ENCODE measurements around the gene GRM7. TPM values are rescaled to one million over a fixed set of nuclear protein-coding genes. Genes with fewer than 3 reads are reported as not detected.

Gene GRM7
- polyA plus RNA-seq, 1 donor from 2014 or later, result 23.8 TPM

GRCh38 chr3:7574435-7574834 lies 713.5 kb downstream of the GRM7 start:
- Histone ChIP-seq H3K27ac (ENCODE audit: low read length) (no peak overlapping the region), H3K9me3 (ENCODE audit: low read length) (no peaks in the 10 kb centered on the region), H3K27me3 (ENCODE audit: insufficient read depth, low read depth, low read length) (no peaks in the 10 kb centered on the region), H3K9me2 (ENCODE audit: insufficient read depth, low read length) (no peaks in the 10 kb centered on the region), H3K79me2 (replicated peaks; ENCODE audit: insufficient read depth, low read length) (no peaks in the 10 kb centered on the region), H2AFZ (ENCODE audit: low read depth, low read length) (no peak overlapping the region), H3K4me2 (ENCODE audit: low read length) (no peak overlapping the region), H3K9ac (ENCODE audit: low read length) (no peak overlapping the region), H3K4me3 (ENCODE audit: low read length) (no peak overlapping the region), H3K36me3 (ENCODE audit: insufficient read depth, low read length) (no peaks in the 10 kb centered on the region), H4K20me1 (ENCODE audit: insufficient read depth) (no peaks in the 10 kb centered on the region), H3F3A (ENCODE audit: insufficient read depth, low read length, poor library complexity, severe bottlenecking) (no peaks in the 10 kb centered on the region)
- TF ChIP-seq RAD21 (conservative IDR thresholded peaks at IDR 0.05) (no peak), CTCF (IDR thresholded peaks at IDR 0.05; ENCODE audit: poor library complexity, severe bottlenecking) (no peak), REST (IDR thresholded peaks at IDR 0.05; ENCODE audit: borderline replicate concordance) (no peak), POLR2AphosphoS5 (IDR thresholded peaks at IDR 0.05) (no peak)

GRCh38 chr3:7576071-7576470 lies 715.2 kb downstream of the GRM7 start:
- no peaks in the 10 kb centered on the region for H4K20me1 ChIP-seq (ENCODE audit: insufficient read depth)
- no peak overlapping the region for H3K27ac ChIP-seq (ENCODE audit: low read length)
- no peaks in the 10 kb centered on the region for H3F3A ChIP-seq (ENCODE audit: insufficient read depth, low read length, poor library complexity, severe bottlenecking)
- H2AFZ ChIP-seq (ENCODE audit: low read depth, low read length), result no peak overlapping the region
- no peaks in the 10 kb centered on the region for H3K9me2 ChIP-seq (ENCODE audit: insufficient read depth, low read length)
- no peaks in the 10 kb centered on the region for H3K27me3 ChIP-seq (ENCODE audit: insufficient read depth, low read depth, low read length)
- H3K9me3 ChIP-seq (ENCODE audit: low read length), result no peaks in the 10 kb centered on the region
- H3K36me3 ChIP-seq (ENCODE audit: insufficient read depth, low read length), result no peaks in the 10 kb centered on the region
- no peak overlapping the region for H3K4me3 ChIP-seq (ENCODE audit: low read length)
- no peak overlapping the region for H3K9ac ChIP-seq (ENCODE audit: low read length)
- no peaks in the 10 kb centered on the region for H3K79me2 ChIP-seq (replicated peaks; ENCODE audit: insufficient read depth, low read length)
- no peak overlapping the region for H3K4me2 ChIP-seq (ENCODE audit: low read length)
- TF ChIP-seq REST (IDR thresholded peaks at IDR 0.05; ENCODE audit: borderline replicate concordance) (no peak), CTCF (IDR thresholded peaks at IDR 0.05; ENCODE audit: poor library complexity, severe bottlenecking) (no peak), RAD21 (conservative IDR thresholded peaks at IDR 0.05) (no peak), EZH2 (IDR thresholded peaks at IDR 0.05; ENCODE audit: borderline replicate concordance, insufficient read depth, low read length, poor library complexity, severe bottlenecking) (no peak), TAF1 (IDR thresholded peaks at IDR 0.05; ENCODE audit: low read depth) (no peak), POLR2AphosphoS5 (IDR thresholded peaks at IDR 0.05) (no peak), SMC3 (conservative IDR thresholded peaks at IDR 0.05; ENCODE audit: poor library complexity) (no peak), MXI1 (conservative IDR thresholded peaks at IDR 0.05; ENCODE audit: poor library complexity, severe bottlenecking) (no peak), EP300 (conservative IDR thresholded peaks at IDR 0.05; ENCODE audit: poor library complexity, severe bottlenecking) (no peak)
